SK-N-MC (cell line): ENCODE data around the gene UTP3.

Experiments
- DNase-seq: peaks from one replicate; pipeline ENCODE4 v3.0.0-alpha.2; 2011; ENCODE audit warnings: low read depth, low spot score
- H3K27ac ChIP-seq: fragments of 200-600 bp; sonication (generic); 2 replicates; pipeline ENCODE4 v1.5.1; 2016; ENCODE audit warnings: mixed run types
- H3K36me3 ChIP-seq: fragments of 200-600 bp; sonication (generic); 2 replicates; pipeline ENCODE4 v1.6.1; 2017; ENCODE audit warnings: antibody characterized with exemption, low read length, mixed read lengths; ENCODE audit not compliant: insufficient read depth
- H3K4me3 ChIP-seq: fragments of 200-600 bp; sonication (generic); 2 replicates; pipeline ENCODE4 v1.5.1; 2016
- H3K9ac ChIP-seq: fragments of 200-600 bp; sonication (generic); 2 replicates; pipeline ENCODE4 v1.8.0; 2017; ENCODE audit warnings: mixed run types, mixed read lengths; ENCODE audit not compliant: insufficient read length
- H3K9me3 ChIP-seq: fragments of 200-600 bp; sonication (generic); 2 replicates; pipeline ENCODE4 v1.6.1; 2017; ENCODE audit warnings: low read depth, mild to moderate bottlenecking, antibody characterized with exemption, low read length, moderate library complexity, mixed read lengths
- EZH2 ChIP-seq: fragments of 200-600 bp; sonication (generic); IDR thresholded peaks from one replicate; pipeline ENCODE4 v1.6.1; 2017; ENCODE audit warnings: antibody characterized with exemption
- FOXP2 ChIP-seq: optimal IDR thresholded peaks from 2 replicates; pipeline ENCODE3; 2011; ENCODE audit warnings: mild to moderate bottlenecking, moderate library complexity; ENCODE audit not compliant: insufficient read depth; ENCODE audit errors: extremely low read length, control extremely low read depth
- POLR2AphosphoS5 ChIP-seq: IDR thresholded peaks from 2 replicates; pipeline ENCODE4 v1.6.1; 2012; ENCODE audit warnings: mild to moderate bottlenecking, low read depth, low read length, borderline replicate concordance

Gene UTP3

GRCh38 chr4:70737006-70737405, 48.7 kb downstream of the UTP3 start:
- Histone ChIP-seq H3K9ac (peak overlapping the region; percentile 32), H3K4me3 (no peak overlapping the region), H3K27ac (peak overlapping the region; percentile 79), H3K36me3 (no peaks in the 10 kb centered on the region), H3K9me3 (no peaks in the 10 kb centered on the region)
- TF ChIP-seq FOXP2: no peak
- no peak for TF ChIP-seq EZH2
- no peak for DNase-seq

DNA sequence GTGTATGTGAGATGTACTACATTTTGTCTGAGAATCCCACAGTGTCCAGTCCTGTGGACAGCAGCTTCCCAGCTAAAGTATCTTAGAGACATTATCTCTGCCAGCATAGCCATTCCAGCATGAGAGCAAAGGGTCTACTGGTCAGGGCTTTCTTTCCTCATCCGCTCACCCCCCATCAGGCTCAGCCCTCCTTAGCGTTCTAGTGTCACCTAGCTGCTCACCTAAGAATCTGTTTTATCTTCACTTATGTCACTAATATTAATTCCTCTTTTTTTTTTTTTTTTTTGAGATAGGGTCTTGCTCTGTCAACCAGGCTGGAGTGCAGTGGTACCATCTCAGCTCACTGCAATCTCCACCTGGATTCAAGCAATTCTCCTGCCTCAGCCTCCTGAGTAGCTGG, 49.1 kb downstream of the UTP3 start:
- DNase-seq: no peak
- Histone ChIP-seq H3K36me3 (no peaks in the 10 kb centered on the region), H3K4me3 (no peak overlapping the region), H3K9ac (no peak overlapping the region), H3K9me3 (no peaks in the 10 kb centered on the region), H3K27ac (peak overlapping the region; percentile 79)
- TF ChIP-seq FOXP2: no peak

- Histone ChIP-seq H3K4me3 (peak overlapping the region; percentile 74), H3K9me3 (no peaks in the 10 kb centered on the region), H3K27ac (peak overlapping the region; percentile 70), H3K9ac (peak overlapping the region; percentile 18), H3K36me3 (no peaks in the 10 kb centered on the region)
- no peak for DNase-seq
- TF ChIP-seq EZH2: no peak
- no peak for TF ChIP-seq POLR2AphosphoS5
Observed at GRCh38 chr4:70739496-70740337, 51.4 kb downstream of the UTP3 start.
